GM19193 (cell line): ENCODE results near the gene LMO3.

Source experiments
- POLR2A ChIP-seq: IDR thresholded peaks from 4 replicates; pipeline ENCODE4 v1.6.1; 2011; ENCODE audit not compliant: insufficient read depth, insufficient read length; ENCODE audit errors: extremely low read depth

LMO3 gene

GRCh38 chr12:16585781-16586180 is 20.2 kb downstream of the LMO3 start:
- TF ChIP-seq POLR2A: no peak

GRCh38 chr12:16583969-16584745 is 21.8 kb downstream of the LMO3 start:
- no peak for TF ChIP-seq POLR2A

- no peak for TF ChIP-seq POLR2A
Measured at GRCh38 chr12:16581416-16581815, 24.5 kb downstream of the LMO3 start.

- no peak for TF ChIP-seq POLR2A
Measured at GRCh38 chr12:16579041-16579440, 26.9 kb downstream of the LMO3 start.

GRCh38 chr12:16573398-16574077 is 32.4 kb downstream of the LMO3 start:
- TF ChIP-seq POLR2A: no peak

DNA sequence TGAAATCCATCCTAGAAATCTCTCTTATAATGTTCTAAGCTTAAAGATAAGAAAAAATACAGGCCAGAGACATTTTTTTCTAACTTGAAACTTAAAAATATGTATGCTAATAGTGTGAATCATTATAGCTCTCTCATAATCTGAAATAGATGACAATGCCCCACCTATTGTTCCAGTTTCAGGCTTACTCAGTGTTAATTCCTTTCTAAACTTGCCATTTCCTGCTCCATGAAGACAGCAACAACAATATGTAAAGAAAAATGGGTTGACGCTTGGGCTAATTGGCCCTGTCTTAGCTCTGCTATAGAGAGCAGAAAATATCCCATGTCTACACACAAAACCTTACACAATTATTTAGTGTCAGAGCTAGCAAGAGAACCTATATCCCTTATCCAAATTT is 37.1 kb downstream of the LMO3 start:
- TF ChIP-seq POLR2A: no peak

- no peak for TF ChIP-seq POLR2A
Measured at GRCh38 chr12:16564675-16565074, 41.3 kb downstream of the LMO3 start.

GRCh38 chr12:16563504-16563903 is 42.5 kb downstream of the LMO3 start:
- no peak for TF ChIP-seq POLR2A

- no peak for TF ChIP-seq POLR2A
Measured at GRCh38 chr12:16562921-16563320, 43.0 kb downstream of the LMO3 start.

- no peak for TF ChIP-seq POLR2A
Measured at GRCh38 chr12:16562435-16562834, 43.5 kb downstream of the LMO3 start.

DNA sequence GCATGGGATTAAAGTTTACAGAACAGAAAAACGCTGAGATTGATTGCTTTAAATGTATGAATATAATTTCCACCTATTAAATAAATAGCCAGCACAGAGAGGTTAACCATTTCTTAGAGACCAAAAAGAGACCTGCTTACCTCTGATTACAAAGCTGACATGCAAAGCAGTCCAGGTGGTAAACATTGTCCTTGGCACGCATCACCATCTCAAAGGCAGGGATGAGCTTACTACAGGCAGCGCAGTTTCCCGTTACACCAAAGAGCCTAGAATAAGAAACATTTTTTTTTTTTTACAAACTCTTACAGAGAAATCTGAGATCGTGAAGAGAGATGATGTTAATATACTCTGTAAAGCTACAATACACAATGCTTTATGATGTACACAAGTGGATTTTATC is 45.7 kb downstream of the LMO3 start:
- TF ChIP-seq POLR2A: no peak

- no peak for TF ChIP-seq POLR2A
Measured at GRCh38 chr12:16555630-16556029, 50.3 kb downstream of the LMO3 start.

DNA sequence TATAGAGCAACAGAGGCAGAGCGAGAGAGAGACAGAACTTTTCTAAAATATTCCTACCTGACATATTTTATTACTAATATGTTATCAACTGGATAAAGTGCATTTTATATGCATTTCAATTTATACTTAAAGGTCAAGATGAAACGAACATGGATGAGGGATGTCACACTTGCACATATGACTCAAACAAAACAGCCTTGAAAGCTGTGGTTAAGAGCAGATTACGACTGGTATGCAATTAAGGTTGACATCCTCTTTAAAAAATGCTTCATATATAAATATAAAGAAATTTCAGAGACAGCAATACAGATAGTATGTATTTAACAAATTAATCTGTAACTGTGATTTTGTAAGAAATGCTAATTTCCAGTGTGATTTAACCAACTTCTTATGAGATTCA is 52.5 kb downstream of the LMO3 start:
- TF ChIP-seq POLR2A: no peak

DNA sequence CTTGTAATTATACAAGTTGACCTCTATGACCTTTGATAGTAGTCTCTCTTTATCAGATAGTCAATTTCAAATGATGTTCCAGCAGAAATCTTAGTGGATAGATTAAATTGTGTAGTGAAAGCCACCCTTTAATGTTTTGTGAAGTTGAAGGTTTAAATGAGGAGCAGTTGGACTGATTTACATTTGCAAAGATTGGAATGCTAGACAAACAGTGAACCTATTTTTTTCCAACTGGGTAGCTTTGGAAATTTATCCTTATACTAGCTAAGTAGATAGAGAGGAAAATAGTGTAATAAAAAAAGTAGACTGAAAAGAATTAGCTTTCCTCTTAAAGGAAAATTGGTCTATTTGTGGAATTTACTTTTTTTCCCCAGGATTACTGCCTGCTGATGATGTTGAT is 53.7 kb downstream of the LMO3 start:
- TF ChIP-seq POLR2A: no peak

GRCh38 chr12:16545836-16546235 is 60.1 kb downstream of the LMO3 start:
- no peak for TF ChIP-seq POLR2A

- no peak for TF ChIP-seq POLR2A
Measured at GRCh38 chr12:16542586-16542985, 63.4 kb downstream of the LMO3 start.
